Stimulated activated CD4-positive, alpha-beta T cell treated with anti-CD3 and anti-CD28 coated beads, TNF-alpha, amount 100 ng/mL, for 1 hour (primary cell): Measurements from ENCODE around the gene FBXO10.
"Not testable (repeated sequence)": the region's sequence is repeated elsewhere in the genome, so short reads cannot be mapped to it uniquely, and the experiment has no call there.

Experiments used
- DNase-seq, 3 donors: peaks; one replicate each; pipeline ENCODE4 v3.0.0-alpha.2; 2020; ENCODE audit warnings: low read depth in 3 of 3, low spot score in 1 of 3

The FBXO10 gene

DNA sequence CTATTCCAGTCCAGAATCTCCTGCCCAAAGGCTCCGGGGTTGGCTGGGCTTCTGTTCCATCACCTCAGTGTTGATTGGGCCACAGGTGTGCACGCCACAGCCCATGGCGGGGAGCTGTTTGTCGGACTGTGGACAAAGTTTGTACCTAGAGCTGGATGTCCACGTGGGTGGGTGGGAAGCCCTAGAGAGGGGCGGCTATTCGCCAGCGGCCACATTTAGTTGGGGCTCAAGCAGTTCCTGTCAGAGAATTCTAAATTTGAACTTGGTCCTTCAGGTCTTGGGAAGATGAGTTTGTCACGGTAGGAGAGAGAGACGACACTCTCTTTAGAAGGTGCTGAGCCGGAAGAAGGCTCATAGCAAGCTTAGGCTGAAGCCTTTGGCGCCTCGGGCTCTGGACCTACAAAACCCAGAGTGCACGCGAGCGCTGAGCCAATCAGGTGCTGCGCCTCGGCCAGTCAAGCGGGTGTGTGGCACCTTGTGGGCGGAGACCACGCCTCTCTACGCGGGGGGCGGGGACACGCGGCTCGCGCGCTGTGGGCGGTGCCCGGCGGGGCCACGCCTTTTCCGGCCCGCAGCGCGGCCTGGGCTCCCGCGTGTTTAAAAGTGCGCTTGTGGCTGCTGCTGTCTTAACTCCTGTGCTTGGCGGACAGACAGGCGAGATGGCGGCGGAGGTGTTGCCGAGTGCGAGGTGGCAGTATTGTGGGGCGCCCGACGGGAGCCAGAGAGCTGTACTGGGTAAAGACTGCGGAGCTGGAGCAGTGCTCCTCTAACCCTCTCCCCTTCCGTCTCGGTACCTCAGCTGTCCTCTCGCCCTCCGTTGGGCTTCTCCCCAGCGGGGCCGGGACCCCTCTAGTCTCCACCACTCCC lies 90.6 kb downstream of the FBXO10 start, which contains the start of gene POLR1E:
Gene POLR1E (plus strand): TSS at position 560 of the 867 bp plus-strand sequence. CDS start 100 bp downstream, at position 660.
- DNase-seq = peak; percentile 88 to 98 (median 95)

DNA sequence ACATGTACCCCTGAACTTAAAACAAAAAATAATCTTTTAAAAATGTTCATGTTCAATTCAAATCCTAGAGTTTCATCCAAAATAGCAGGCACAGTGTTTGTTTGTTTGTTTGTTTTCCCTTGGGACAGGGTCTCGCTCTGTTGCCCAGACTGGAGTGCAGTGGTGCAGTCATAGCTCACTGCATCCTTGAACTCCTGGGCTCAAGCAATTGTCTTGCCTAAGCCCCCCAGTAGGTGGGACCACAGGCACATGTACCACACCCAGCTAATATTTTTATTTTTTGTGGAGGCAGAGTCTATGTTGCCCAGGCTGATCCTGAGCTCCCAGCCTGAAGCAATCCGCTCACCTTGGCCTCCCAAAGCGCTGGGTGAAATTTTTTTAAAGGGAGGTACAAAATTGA lies 95.4 kb downstream of the FBXO10 start:
- DNase-seq = no peak

DNA sequence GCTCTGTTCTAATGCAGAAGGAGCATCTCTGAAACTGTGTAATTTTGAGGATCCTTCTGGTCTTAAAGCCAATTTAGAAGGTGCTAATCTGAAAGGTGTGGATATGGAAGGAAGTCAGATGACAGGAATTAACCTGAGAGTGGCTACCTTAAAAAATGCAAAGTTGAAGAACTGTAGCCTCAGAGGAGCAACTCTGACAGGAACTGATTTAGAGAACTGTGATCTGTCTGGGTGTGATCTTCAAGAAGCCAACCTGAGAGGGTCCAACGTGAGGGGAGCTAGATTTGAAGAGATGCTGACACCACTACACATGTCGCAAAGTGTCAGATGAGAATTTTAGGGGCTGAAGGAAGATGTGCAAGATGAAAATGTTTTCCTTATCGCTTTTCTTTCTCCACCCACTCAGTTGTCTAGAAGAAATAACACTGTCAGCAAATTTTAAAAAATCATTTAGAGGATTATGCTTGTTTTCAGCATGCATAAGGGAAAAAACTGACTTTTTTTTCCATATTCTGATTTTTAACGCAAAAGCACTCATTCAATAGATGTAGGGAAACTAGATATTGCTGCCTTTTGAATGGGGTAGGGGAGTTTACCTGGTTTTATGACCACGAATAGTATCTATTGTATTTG lies 98.1 kb downstream of the FBXO10 start:
- DNase-seq = not testable (repeated sequence)

DNA sequence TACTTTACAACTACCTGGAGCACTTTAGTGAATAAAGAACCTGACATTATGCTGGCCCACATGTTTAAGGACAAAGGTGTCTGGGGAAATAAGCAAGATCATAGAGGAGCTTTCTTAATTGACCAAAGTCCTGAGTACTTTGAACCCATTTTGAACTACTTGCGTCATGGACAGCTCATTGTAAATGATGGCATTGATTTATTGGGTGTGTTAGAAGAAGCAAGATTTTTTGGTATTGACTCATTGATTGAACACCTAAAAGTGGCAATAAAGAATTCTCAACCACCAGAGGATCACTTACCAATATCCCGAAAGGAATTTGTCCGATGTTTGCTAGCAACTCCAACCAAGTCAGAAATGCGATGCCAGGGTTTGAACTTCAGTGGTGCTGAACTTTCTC lies 98.7 kb downstream of the FBXO10 start:
- not testable (repeated sequence) for DNase-seq

DNA sequence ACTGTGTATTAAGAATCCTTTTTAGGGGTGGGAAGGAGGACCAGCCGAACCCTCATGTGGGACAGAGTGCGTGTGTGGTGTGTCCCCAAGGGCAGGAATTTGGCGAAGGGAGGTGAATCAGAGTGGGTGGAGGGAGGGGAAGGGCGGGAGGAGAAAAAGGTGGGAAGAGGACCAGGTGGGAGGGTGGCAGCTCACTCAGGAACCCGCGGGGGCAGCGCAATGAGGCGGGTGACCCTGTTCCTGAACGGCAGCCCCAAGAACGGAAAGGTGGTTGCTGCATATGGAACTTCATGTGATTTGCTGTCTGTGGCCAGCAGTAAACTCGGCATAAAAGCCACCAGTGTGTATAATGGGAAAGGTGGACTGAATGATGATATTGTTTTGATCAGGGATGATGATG lies 99.2 kb downstream of the FBXO10 start:
- no peak for DNase-seq

DNA sequence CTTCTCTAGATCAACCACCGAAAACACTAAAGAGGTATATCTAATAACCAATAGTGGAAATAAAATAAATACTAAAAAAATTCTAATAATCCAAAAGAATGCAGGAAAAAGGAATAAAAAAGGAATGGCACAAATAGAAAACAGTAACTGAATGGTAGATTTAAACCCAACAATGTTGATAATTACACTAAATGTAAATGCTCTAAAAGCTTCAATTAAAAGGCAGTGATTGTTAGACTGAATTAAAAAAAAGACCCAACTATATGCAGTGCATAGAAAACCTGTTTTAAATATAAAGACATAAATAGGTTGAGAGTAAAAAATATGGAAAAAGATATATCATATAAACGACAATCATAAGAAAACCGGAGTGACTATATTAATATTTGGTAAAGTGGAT lies 101.7 kb downstream of the FBXO10 start:
- DNase-seq = no peak

DNA sequence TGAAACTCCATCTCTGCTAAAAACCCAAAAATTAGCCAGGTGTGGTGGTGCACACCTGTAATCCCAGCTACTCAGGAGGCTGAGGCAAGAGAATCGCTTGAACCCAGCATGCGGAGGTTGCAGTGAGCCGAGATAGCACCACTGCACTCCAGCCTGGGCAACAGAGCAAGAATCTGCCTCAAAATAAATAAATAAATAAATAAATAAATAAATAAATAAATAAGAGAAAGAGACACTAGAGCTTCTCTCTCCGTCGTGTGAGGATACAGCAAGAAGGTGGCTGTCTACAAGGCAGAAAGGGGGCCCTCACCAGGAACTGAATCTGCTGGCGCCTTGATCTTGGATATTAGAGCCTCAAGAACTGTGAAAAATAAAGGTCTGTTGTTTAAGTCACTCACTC lies 102.2 kb downstream of the FBXO10 start:
- DNase-seq = not testable (repeated sequence)

DNA sequence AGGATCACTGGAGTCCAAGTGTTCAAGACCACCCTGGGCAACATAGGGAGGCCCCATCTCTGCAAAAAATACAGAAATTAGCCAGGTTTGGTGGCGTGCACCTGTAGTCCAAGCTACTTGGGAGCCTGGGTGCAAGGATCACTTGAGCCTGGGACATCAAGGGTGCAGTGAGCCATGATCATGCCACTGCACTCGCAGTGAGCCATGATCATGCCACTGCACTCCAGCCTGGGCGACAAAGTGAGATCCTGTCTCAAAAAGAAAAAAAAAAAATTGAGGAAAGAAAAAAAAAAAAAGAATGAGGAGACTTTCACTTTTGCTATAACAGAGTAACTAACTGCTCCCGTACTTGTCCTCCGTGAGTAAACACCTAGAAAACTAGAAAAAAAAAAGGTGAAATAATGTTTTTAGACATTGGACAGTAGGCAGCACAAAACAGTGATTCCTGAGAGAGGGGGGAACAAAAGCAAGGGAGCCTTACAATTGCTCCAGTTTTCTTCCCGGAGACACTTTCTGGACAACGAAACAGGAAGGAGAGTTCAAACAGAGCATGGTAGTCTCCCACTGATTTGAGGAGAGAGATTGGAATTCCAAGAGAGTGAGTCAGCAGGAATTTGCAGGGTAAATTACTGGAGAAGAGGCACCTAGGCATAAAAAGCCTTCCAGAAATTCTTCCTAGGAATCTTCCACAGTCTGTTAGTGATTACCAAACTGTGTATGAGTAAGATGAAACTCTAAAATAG lies 104.1 kb downstream of the FBXO10 start:
- no peak for DNase-seq

DNA sequence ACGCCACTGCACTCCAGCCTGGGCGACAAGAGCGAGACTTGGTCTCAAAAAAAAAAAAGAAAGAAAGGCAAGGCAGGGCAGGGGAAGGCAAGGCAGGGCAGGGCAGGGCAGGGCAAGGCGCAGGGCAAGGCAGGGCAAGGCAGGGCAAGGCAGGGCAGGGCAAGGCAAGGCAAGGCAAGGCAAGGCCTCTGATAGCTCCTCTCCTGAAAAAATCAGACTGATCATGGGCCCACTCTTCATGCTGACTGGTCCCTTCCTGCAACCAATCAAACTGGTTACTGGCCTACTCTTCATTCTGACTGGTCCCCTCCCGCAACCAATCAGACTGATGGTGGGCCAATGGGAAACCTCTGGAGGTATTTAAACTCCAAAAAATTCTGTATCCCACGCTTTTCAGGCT lies 107.6 kb downstream of the FBXO10 start:
- no peak for DNase-seq

DNA sequence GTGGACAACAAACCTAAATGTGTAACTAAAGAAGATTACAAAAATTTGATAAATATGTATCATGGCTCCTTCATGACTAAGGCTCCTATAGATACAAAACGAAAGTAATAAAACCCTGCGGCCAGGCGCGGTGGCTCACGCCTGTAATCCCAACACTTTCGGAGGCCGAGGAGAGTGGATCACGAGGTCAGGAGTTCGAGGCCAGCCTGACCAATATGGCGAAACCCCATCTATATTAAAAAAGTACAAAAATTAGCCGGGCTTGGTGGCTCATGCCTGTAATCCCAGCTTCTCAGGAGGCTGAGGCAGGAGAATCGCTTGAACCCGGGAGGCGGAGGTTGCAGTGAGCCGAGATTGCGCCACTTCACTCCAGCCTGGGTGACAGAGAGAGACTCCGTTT lies 108.7 kb downstream of the FBXO10 start:
- DNase-seq = not testable (repeated sequence)

DNA sequence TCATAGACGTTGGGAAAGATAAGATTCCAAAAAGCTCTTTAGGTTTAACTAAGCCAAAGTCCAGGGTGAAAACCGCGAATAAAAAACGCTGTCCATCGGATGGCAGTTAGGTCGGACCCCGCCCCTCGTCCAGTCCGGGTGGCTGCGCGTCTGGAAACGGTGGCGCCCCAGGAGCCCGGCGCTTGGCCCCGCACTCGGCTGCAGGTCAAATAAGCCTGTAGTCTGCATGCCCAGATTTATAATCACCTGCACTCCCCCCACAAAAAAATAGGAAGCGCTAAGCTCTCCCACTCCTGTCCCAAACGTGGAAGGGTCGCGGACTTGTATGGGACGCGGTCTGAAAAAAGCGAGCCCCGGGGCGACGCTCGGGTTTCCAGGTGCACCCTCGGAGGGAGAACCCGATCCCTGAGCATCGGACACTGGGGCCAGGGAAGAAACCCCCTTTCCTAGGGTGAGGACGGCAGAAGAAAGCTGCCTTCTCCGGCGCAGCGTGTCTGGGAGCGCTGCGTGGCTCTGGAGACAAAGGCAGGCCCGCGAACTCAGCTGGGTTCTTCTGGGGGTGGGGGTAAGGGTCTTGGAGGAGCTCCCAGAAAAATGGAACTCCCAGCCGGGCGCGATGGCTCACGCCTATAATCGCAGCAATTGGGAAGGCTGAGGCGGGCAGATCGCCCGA lies 110.0 kb downstream of the FBXO10 start:
- peak in 1 of 3 donors; percentile 14 for DNase-seq

DNA sequence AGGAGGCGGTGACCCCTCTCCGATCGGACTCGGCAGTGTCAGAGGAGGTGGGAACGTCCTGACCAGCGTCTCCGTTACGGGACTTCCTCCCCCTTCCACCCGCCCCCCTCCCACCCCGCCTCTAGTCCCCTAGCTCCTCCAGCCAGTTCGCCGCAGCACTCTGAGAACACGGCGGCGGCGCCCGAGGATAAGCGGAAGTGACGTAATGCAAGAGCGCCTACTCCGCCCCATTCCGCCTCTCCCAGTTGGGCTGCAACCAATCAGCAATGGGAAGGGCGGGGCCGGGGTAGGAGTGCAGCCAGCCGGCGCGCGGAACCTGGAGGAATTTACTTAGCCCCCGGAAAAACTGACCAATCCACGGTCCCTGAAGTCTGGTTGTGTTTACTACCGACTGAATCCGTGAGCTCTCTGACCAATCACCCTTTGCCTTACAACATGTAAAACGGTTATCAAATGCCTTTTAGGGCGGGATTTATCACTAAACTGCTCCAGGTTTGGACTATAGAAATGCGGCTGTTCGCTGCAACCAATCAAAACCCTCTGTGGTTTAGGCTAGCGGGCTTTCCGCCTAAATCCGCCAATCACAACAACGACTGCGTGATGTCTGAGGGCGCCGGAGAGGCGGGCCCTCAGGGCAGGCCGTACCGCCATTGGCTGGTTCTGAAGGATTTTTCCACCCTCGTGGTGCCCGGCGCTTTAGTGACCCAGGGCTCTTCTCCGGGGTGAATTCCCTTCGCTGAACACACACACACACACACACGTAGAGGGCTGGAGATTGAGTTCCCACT lies 110.7 kb downstream of the FBXO10 start, which contains the start of gene ZBTB5:
Gene ZBTB5 (minus strand): TSS at position 202 of the 788 bp plus-strand sequence. CDS start 22,899 bp downstream, outside the sequence.
- peak; percentile 94 to 97 (median 97) for DNase-seq

DNA sequence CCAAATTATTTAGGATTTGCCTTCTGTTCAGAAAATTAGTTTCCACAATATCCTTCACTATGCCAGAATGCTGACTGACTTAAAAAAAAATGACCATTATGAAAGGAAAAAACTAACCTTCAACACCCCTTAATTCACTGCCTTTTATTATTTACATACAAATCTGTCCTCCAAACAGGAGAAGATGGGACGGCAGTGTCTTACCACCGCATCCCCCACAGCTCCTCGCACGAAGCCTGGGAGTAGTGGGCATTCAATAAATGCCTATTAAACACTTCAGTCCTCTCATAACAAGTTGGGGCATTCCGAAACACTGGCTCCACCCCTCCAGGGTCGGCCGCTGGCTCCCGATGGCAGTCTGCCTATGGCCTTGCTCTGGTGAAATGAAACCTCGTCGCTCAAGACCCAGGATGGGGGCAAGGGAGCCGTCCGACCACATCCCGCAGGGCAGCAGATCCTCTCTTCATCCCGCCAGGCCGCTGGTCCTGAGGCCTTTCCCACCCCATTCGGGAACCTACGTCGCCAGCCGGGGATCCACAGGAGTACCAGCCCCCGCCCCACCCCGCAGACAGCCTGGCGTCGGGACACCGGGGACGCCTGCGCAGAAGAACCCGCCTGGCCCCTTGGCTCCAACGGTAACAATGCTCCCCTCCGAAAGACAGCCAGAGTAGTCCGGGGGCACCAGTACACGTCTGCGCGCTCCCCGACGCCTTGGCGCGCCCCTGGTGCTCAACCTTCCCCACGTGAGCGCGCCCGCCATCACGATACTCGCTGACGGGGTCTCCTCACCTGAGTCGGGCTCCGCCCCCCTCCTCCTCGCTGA lies 111.5 kb downstream of the FBXO10 start:
- peak; percentile 9 to 44 (median 17) for DNase-seq

DNA sequence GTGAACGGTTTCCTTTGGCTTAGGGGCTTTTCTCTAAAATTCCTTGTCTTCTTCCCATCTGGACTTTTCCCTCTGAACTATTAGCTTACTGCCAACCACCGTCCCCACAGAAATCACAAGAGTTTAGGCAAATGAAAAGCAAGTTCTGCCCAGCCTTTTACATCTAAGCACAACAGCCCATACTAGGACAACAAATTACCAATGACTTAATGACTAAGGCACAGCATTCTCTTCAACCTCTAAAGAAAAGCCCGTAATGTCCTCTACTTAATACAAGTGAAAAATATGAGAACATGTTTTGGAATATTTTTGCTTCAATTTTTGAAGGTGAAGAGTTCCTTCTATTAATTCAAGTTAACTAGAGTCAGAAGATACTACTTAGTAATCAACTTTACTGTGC lies 112.2 kb downstream of the FBXO10 start:
- no peak for DNase-seq
